Mucosa of rectum (tissue), 2 donors: ENCODE measurements around the gene CYP2S1.

ENCODE experiments used
- H3K27ac ChIP-seq, 2 donors: one replicate each; pipeline ENCODE4 v1.7.0; 2013; ENCODE audit warnings: inconsistent platforms in 2 of 2, low read depth in 2 of 2, low read length in 2 of 2
- H3K27me3 ChIP-seq, 2 donors: one replicate each; pipeline ENCODE4 v1.7.0; 2013; ENCODE audit warnings: low read length in 2 of 2; ENCODE audit not compliant: control insufficient read depth in 2 of 2, insufficient read depth in 2 of 2
- H3K36me3 ChIP-seq, 2 donors: one replicate each; pipeline ENCODE4 v1.7.0; 2013; ENCODE audit warnings: low read length in 2 of 2; ENCODE audit not compliant: control insufficient read depth in 2 of 2, insufficient read depth in 2 of 2
- H3K4me1 ChIP-seq, 2 donors: one replicate each; pipeline ENCODE4 v1.7.0; 2013; ENCODE audit warnings: low read length in 2 of 2, mild to moderate bottlenecking in 1 of 2; ENCODE audit not compliant: control insufficient read depth in 2 of 2, insufficient read depth in 2 of 2
- H3K4me3 ChIP-seq, 2 donors: one replicate each; pipeline ENCODE4 v1.7.0; 2013; ENCODE audit warnings: low read length in 2 of 2
- H3K9ac ChIP-seq, 2 donors: one replicate each; pipeline ENCODE4 v1.7.0; 2013; ENCODE audit warnings: low read length in 2 of 2, low read depth in 1 of 2, mild to moderate bottlenecking in 1 of 2
- H3K9me3 ChIP-seq, 2 donors: one replicate each; pipeline ENCODE4 v1.7.0; 2013; ENCODE audit warnings: low read length in 2 of 2; ENCODE audit not compliant: control insufficient read depth in 2 of 2
- donor health status: healthy.
- donor health status: Normal muscosa, but diverticular disease.

Gene CYP2S1

GRCh38 chr19:41235480-41235879, 42.5 kb downstream of the CYP2S1 start:
- no peaks in the 10 kb centered on the region for H3K27me3 ChIP-seq
- H3K27ac ChIP-seq: no peak overlapping the region
- H3K9me3 ChIP-seq: no peaks in the 10 kb centered on the region
- H3K36me3 ChIP-seq: peaks cover 5 to 18% of the 10 kb centered on the region in 2 donors
- H3K9ac ChIP-seq: no peak overlapping the region
- H3K4me1 ChIP-seq: peaks cover 5 to 8% of the 10 kb centered on the region in 2 donors
- no peak overlapping the region for H3K4me3 ChIP-seq

DNA sequence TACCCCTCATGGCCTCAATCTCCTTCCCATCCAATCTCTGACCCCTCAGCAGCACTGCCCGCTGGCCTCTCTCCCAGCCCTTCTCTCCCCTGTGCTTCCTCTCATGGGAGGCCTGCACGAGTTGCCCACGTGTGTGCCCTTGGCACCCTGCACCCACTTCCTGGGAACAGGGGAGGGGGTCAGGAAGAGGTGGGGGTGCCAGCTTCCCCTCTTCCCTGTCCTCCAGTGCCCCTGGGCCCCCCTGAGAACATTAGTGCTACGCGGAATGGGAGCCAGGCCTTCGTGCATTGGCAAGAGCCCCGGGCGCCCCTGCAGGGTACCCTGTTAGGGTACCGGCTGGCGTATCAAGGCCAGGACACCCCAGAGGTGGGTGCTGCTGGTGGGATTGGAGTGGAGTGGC, 45.2 kb downstream of the CYP2S1 start:
- Histone ChIP-seq H3K4me3 (no peak overlapping the region), H3K9me3 (no peaks in the 10 kb centered on the region), H3K4me1 (peaks cover 5 to 8% of the 10 kb centered on the region in 2 donors), H3K9ac (no peak overlapping the region), H3K36me3 (peaks cover 5 to 18% of the 10 kb centered on the region in 2 donors), H3K27me3 (no peaks in the 10 kb centered on the region), H3K27ac (no peak overlapping the region)

DNA sequence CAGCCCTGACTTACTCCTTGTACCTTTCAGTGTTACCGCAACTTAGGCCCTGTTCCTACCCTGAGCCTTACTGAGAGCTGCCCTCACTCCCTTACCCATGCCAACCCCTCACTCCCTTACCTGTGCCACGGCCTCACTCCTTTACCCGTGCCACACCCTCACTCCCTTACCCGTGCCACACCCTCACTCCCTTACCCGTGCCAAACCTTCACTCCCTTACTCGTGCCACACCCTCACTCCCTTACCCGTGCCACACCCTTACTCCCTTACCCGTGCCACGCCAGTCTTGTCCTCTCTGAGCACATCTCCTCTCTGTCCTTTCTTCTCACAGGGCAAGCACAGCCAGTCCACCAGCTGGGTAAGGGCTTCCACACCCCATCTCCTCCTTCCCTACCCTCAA, 46.3 kb downstream of the CYP2S1 start:
- H3K4me3 ChIP-seq: no peak overlapping the region
- peaks cover 5 to 22% of the 10 kb centered on the region in 2 donors for H3K36me3 ChIP-seq
- peaks cover 5 to 8% of the 10 kb centered on the region in 2 donors for H3K4me1 ChIP-seq
- no peak overlapping the region for H3K9ac ChIP-seq
- no peak overlapping the region for H3K27ac ChIP-seq
- H3K27me3 ChIP-seq: no peaks in the 10 kb centered on the region
- H3K9me3 ChIP-seq: no peaks in the 10 kb centered on the region

DNA sequence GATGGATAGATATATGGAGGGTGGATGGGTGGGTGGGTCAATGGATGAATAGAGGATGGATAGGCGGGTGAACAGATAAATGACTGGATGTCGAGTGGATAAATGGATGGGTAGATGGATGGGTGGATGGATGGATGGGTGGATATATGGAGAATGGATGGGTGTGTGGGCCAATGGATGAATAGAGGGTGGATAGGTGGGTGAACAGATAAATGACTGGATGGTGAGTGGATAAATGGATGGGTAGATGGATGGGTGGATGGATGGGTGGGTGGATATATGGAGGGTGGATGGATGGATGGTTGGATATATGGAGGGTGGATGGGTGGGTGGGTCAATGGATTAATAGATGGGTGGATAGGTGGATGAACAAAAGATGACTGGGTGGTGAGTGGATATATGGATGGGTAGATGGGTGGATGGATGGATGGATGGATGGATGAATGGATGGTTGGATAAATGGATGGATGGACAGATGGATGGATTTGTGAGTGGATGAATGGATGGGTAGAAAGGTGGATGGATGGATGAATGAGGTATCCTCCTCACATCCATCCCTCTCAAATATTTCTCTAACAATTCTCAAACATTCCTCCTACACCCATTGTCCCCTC, 47.0 kb downstream of the CYP2S1 start:
- Histone ChIP-seq H3K36me3 (peaks cover 5 to 19% of the 10 kb centered on the region in 2 donors), H3K9ac (no peak overlapping the region), H3K27ac (no peak overlapping the region), H3K4me3 (no peak overlapping the region), H3K4me1 (peaks cover 5 to 8% of the 10 kb centered on the region in 2 donors), H3K9me3 (no peaks in the 10 kb centered on the region), H3K27me3 (no peaks in the 10 kb centered on the region)

- no peaks in the 10 kb centered on the region for H3K27me3 ChIP-seq
- peaks cover 5 to 15% of the 10 kb centered on the region in 2 donors for H3K36me3 ChIP-seq
- no peak overlapping the region for H3K4me3 ChIP-seq
- H3K9ac ChIP-seq: no peak overlapping the region
- H3K9me3 ChIP-seq: no peaks in the 10 kb centered on the region
- peaks cover 5 to 8% of the 10 kb centered on the region in 2 donors for H3K4me1 ChIP-seq
- no peak overlapping the region for H3K27ac ChIP-seq
Observed at GRCh38 chr19:41241859-41242258, 48.8 kb downstream of the CYP2S1 start.

DNA sequence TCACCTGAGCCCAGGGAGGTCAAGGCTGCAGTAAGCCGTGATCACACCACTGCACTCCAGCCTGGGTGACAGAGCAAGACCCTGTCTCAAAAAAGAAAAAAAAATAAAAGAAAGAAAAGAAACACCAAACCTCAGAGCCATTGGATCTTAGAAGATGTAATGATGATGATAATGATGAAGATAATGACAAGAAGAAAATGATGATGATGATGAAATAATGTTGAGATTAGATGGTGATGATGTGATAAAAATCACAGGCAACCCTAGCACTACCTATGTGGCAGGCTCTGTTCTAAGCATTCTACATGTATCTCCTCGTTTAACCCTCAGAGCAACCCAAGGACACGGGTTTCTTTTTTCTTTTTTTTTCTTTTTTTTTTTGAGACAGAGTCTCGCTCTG, 51.1 kb downstream of the CYP2S1 start:
- no peak overlapping the region for H3K4me3 ChIP-seq
- H3K27ac ChIP-seq: no peak overlapping the region
- peaks cover 5% of the 10 kb centered on the region in 2 donors for H3K4me1 ChIP-seq
- peaks cover 10 to 18% of the 10 kb centered on the region in 2 donors for H3K36me3 ChIP-seq
- H3K9ac ChIP-seq: no peak overlapping the region
- no peaks in the 10 kb centered on the region for H3K27me3 ChIP-seq
- H3K9me3 ChIP-seq: no peaks in the 10 kb centered on the region

DNA sequence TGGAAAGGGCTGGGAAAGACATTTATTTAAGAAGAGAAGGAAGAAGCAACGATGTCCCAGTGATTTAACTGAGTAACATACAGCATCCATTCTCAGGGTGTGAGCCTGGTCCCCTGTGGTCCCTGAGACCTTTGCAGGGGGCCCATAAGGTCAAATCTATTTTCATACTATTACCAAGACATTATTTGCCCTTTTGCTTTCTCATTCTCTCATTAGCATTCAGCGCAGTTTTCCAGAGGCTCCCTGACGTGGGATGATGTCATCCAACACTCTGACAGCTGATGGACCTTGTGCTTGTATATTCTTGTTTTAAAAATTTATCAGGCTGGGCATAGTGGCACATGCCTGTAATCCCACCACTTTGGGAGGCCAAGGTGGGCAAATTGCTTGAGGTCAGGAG, 52.8 kb downstream of the CYP2S1 start:
- no peak overlapping the region for H3K27ac ChIP-seq
- H3K27me3 ChIP-seq: no peaks in the 10 kb centered on the region
- H3K4me3 ChIP-seq: no peak overlapping the region
- peaks cover 5 to 16% of the 10 kb centered on the region in 2 donors for H3K36me3 ChIP-seq
- no peaks in the 10 kb centered on the region for H3K9me3 ChIP-seq
- no peaks in the 10 kb centered on the region for H3K4me1 ChIP-seq
- no peak overlapping the region for H3K9ac ChIP-seq

DNA sequence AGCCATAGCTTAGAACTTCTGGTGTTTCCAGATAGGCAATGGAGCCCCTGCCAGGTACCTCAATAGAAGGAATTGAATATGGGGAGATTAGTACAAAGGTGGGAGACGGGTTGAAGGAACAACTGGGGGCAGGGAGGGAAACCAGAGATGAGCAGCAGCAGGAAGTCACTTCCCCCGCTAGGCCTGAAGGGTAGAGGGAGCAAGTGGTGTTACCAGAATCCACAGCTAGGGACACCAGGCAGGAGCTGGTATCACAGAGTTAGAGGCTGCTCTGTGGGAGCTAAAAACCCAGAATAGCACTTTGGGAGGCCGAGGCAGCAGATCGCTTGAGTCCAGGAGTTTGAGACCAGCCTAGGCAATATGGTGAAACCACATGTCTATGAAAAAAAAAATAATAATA, 55.9 kb downstream of the CYP2S1 start:
- Histone ChIP-seq H3K9me3 (no peaks in the 10 kb centered on the region), H3K4me3 (no peak overlapping the region), H3K4me1 (no peaks in the 10 kb centered on the region), H3K27ac (no peak overlapping the region), H3K36me3 (peaks cover 5 to 15% of the 10 kb centered on the region in 2 donors), H3K9ac (no peak overlapping the region), H3K27me3 (no peaks in the 10 kb centered on the region)

DNA sequence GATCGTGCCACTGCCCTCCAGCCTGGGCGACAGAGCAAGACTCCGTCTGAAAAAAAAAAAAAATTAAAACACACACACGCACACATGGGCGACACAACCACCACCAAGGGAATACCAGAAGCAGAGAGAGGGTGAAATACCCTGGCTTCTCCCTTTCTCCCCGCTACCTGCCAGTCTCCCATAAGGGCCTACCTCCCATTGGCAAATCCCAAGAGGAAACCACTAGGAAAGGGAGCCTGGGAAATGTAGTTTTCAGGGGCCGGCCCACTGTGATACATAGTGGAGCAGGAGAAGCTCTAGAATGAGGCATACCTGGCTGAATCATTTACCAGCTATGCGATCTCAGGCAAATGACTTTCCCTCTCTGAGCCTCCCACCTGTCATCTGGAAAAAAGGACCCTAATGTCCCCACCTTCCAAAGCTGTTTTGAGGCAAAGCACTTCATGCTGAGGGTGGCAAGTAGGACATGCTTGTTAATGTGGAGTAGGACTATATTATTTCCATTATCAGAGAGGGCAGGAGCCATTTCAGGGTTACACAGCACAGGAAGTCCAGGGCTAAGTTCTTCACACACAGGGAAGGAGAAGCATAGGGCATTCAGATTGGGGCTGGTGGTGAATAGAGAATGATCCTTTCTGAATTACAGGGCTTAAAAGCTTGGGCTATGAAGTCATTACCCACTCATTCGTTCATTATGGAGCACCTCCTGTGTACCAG, 56.8 kb downstream of the CYP2S1 start:
- no peaks in the 10 kb centered on the region for H3K27me3 ChIP-seq
- peaks cover 5 to 15% of the 10 kb centered on the region in 2 donors for H3K36me3 ChIP-seq
- H3K4me3 ChIP-seq: no peak overlapping the region
- H3K9ac ChIP-seq: no peak overlapping the region
- H3K9me3 ChIP-seq: no peaks in the 10 kb centered on the region
- no peak overlapping the region for H3K27ac ChIP-seq
- H3K4me1 ChIP-seq: no peaks in the 10 kb centered on the region

DNA sequence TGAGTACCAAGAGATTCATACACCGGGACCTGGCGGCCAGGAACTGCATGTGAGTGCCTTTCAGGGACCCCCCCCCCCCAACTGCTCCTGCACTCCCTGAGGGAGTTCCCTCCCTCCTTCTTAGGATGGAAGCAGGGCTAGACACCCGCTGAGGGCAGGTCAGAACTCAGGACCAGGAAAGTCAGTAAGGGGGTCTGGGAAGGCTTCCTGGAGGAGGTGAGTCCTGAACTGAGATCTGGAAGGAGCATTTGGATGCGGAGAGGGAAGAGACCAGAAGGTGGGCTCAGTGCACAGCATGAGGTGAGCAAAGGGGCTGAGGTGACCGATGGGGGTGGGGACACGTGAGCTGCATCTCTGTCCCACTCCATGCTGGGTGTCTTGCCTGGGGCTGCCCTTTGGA, 60.6 kb downstream of the CYP2S1 start:
- Histone ChIP-seq H3K9me3 (no peaks in the 10 kb centered on the region), H3K4me1 (no peaks in the 10 kb centered on the region), H3K27me3 (no peaks in the 10 kb centered on the region), H3K27ac (no peak overlapping the region), H3K9ac (no peak overlapping the region), H3K36me3 (peaks cover 9 to 19% of the 10 kb centered on the region in 2 donors), H3K4me3 (no peak overlapping the region)
